Measurements from ENCODE around the gene FCN1.

Gene FCN1

DNA sequence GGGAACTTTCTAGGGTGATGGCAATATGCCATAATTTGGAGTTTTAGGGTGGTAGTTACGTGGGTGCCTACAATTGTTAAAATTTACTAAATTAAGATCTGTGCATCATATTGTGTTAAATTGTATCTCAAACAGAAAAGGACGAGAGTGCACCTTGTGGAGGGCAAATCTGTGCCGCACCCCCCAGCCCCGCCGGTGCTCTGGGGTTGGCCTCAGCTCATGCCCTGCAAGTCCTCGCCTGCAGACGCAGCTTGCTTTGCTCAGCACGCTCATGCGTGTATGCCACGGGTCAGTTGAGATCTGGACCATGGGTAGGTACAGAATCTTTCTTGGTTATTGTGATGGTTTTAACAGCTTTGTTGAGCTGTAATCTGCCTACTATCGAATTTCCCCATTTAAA is 33.7 kb upstream of the FCN1 start:
- DNase-seq (ENCODE audit: low spot score) = no peak

DNA sequence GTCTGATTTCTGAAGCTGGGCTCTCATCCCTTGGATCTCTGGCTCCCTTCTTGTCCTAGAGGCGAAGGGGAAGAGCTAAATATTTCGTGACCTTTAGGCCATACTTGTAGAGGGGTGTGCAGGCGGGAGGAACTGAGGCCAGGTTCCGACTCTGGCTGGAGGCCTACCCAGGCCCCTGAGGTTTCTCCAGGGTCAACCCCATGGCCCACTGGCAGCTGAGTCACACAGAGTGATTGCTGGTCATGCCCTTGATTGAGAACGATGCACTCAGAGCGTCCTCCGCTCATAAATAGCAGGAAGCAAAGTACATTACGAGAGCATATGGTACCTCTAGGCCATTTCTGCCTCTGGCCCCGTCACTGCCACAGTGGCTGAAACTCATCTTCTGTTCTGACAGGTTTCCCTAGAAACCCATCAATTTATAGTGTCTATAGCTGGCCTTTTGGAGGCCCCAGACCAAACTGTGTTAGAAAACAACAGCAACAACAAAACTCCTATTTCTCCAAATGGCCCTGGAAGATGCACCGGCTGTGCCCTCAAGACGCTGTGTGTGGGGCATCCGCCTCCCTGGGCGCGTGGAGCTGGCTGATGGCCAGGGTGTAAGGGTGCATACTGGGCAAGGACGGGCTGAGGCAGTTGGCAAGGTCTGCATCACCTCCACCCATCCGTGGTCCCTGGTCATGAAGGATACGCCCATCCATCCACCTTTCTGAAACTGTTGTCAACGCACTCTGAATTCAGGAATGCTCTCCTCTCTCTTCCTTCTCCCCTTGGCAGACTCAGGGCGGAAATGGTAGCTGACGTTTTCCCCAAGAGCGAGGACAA is 32.9 kb upstream of the FCN1 start:
- no peak for DNase-seq (ENCODE audit: low spot score)

DNA sequence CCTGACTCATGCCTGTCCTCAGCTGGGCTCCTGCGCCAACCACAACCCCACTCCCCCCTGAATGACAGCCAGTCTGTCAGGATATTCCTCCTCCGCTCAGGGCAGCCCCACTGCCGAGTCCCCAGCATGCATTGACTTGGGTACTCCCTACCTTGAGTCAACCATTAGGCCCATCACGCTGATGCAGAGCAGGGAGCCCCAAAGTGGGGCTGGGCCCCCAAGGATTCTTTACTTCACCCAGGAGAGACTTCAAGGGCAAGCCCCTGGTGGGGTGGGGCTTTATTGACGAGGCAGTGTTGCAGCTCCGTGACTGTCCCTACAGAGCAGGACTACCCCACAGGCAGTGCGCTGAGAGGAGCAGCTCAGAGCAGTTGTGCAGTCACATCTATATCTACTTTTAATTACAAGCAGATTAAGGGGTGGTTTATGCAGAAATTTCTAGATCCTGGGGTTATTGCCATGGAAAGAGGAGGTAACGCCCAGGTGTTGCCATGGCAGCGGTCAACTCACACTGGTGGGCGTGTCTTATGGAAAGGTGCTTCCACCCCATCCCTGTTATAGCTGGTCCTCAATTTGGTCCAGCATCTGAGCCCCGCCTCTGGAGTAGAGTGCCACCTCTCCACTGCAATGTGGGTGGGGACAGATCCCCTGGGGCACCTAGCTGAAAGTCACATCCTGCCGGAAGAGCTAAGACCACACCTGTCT is 32.1 kb upstream of the FCN1 start:
- no peak for DNase-seq (ENCODE audit: low spot score)

DNA sequence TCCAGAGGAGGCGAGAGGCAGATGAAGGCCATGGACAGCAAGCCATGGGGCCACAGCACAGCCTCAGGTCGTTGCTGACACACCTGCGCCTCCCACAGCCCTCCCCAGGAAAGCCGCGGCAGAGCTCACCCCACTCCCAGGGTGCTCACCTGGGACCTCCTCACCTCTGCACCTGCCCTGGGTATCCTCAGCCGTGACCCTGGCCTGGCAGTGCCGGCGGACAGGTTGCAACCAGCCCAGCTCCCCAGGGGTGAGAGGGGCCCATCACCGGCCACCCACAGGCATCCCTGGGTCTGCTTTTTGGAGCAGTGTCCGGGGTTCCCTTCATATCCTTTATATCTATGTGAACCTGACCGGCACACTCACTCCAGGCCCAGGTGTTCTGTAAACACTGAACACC is 30.4 kb upstream of the FCN1 start:
- DNase-seq (ENCODE audit: low spot score) = no peak

DNA sequence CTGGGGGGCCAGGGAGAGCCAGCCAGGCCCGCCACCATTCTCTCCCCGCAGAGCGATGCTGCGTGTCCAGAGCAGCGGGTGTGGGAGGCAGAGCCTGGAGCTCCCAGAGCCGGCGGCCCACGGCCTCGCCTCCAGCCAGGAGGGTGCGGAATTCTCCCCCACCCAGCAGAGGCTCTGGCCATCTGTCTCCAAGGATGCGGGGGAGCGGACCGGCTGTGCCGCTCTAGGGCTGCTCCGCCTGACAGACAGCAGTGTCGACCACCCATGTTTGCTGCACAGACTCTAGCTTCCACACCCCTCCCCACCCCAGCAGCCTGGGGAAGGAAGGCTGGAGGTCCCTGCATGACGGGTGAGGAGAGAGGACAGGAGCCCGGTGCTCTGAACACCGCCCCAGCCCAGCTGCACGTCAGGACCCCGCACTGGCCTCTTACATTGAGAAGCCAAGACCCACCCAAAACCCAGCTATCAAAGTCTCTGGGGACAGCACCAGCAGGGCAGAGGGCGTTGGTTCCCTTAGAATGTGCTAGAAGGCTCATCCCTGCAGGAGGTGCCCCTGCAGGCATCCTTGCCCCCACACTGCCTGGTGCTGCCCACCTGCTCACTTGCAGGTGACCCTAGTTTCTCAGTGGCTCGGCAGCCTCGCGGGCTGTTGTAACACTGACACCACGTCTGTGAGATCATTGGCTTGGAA is 29.7 kb upstream of the FCN1 start:
- no peak for DNase-seq (ENCODE audit: low spot score)

DNA sequence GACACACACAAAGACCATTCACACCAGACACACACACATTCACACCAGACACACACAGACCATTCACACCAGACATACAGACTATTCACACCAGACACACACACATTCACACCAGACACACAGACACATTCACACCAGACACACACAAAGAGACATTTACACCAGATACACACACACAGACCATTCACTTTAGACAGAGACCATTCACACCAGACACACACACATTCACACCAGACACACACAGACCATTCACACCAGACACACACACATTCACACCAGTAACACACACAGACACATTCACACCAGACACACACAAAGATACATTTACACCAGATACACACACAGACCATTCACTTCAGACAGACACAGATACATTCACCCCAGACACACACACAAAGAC is 29.0 kb upstream of the FCN1 start:
- DNase-seq (ENCODE audit: low spot score) = no peak

DNA sequence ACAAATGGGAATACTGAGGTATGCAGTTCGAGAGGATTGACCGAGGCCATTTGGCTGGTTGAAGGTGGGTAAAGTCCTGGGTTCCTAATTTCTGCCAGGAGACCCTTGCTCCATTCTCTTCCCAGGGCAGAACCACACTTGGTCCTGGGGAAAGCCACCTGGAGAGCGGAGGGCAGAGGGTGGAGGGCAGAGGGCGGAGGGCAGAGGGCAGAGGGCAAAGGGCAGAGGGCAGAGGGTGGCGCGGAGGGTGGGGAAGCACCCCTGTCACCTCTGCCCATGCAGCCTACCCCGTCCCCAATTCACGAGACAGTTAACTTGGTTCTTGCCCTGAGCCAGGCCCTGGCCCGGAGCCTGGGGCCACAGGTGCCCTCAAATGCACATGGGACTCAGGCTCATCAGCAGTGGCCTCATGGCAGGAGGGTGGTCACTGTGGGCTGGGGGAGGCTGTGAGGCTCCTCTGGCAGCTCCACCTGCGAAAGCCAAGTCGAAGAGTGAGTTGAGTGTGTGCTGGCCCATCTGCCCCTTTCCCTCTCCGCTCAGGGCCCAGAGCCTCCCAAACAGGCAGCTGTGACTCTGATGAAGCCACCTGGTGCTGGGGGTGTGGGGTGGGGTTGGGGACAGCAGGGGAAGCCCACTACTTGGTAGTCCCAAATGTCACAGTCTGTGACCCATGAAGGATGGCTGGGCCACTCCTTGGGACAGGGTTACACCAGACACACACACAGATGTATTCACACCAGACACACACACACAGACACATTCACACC is 28.0 kb upstream of the FCN1 start:
- DNase-seq (ENCODE audit: low spot score) = no peak

DNA sequence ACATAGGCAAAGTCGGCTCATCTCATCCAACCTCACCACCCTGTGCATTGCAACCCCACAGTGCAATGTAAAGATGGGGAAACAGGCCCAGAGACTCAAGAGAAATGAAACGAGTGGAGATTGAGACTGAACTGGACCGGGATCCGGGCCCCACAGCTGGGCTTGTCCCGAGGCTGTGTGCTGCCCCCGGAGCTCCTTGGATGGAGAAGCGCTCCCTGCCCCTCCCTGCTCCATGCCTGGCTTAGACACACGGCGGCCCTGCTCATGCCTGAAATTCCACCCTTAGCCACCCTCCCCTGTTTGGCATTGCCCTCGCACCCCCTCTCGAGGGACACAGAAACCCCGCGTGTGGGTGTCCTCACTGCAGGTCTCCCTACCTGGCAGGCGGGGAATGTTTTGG is 27.2 kb upstream of the FCN1 start:
- DNase-seq (ENCODE audit: low spot score) = no peak

DNA sequence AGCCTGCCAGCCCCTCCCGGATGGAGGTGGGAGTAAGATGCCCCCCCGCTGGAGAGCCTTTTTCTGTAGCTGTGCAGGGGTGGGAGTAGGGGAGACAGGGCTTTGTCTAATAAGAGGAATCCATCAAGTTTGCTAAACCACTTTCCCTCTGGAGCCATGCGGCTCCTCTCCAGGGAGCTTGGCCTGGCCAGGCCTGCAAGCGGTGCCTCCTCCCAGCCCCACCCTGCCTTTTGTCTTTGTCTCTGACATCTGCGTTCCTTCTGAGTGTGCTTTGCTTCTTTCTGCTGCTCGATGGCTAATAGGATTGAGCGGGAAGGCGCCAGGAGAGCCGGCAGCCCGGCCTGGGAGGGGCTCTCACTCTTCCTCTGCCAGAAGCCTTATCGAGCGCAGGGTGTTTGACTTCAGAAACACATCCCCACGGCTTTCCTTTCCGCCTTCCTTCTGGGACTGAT is 26.7 kb upstream of the FCN1 start:
- no peak for DNase-seq (ENCODE audit: low spot score)

DNA sequence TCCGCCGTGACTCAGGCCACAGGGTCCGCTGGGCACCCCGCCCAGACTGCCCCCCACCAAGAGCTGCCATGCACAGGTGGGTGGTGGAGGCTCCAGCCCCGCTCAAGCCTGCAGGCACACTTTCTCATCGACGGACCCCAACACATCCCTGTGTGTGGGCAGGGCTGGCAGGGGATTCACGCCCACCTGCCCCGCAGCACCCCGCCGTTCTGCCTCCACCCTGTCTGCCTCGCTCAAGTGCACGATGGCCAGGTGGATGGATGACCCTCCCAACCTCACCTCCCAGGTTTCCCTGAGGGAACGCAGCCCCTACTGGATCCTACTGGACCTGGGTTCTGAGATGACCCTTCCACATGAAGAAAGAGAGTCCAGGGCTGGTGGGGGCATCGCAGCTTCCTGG is 26.1 kb upstream of the FCN1 start:
- no peak for DNase-seq (ENCODE audit: low spot score)

DNA sequence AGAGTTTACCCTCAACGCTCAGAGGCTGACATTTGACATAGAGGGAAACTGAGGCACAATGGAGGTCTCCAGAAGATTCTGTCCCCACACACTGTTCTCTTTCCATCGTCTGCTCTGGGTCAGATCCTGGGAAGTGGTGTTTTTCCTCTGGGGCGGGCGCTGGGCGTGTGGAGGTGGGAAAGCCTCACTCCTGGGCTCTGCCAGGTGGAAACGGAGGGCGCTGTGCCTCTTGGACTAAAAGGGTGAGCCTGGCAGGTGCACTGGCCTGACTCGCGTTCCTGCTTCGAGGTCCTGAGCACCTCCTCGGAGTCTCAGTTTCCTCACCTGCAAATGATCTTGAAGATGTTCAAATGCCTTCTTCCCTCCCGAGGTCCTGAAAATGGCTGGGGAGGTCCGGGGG is 25.7 kb upstream of the FCN1 start:
- no peak for DNase-seq (ENCODE audit: low spot score)

DNA sequence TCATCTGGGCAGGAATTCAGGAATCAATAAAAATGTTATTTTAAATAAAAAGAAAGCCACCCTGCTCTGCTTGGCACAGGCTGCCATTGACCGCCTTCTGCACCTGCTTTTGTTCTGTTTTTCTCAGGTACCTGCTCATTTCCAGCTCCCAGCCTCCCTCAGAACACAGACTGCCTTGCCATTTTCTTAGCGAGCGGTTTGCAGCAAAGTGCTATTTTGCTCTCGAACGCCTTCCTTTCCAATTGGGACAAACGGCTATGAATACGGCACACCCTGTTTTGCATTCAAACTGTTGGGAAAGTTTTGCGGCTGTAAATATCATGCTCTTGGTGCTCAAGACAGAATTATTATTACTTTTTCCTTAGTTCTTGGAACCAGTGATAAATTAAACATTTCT is 25.1 kb upstream of the FCN1 start:
- DNase-seq (ENCODE audit: low spot score) = no peak

DNA sequence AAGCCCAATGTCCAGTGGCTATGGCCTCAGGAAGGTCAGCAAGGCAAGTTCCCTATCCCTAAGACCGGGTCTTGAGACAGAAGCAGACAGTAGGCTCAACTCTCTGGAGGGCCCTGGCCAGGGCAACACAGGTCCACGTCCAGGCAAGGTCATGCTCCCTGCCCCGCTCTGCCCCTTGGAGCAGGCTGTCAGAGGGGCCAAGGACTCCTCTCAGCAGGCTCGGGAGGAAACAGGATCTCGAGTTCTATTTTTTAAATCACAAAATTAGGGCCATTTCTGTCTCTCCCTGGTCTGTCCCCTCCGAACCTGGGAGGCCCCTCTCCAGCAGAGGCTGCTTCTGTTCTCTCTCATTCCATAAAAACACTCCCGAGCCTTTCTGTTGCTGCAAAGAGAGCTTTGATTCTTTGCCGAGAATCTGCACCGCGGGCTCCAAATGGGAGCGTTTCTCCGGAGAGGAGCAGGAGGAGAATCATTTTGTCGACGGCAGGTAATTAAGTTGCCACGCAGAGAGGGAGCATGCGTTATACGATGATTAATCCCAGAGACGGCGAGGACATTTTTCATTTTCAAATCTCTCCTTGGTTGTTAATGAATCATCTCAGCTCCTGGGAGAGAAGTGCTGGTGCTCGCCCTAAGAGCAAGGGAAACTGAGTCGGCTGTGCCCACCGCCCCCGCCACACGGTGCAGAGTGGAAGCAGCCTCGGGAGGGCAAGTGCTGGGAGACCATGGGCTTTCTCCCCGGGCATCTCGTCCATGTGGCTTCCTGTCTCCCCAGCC is 24.5 kb upstream of the FCN1 start:
- no peak for DNase-seq (ENCODE audit: low spot score)

DNA sequence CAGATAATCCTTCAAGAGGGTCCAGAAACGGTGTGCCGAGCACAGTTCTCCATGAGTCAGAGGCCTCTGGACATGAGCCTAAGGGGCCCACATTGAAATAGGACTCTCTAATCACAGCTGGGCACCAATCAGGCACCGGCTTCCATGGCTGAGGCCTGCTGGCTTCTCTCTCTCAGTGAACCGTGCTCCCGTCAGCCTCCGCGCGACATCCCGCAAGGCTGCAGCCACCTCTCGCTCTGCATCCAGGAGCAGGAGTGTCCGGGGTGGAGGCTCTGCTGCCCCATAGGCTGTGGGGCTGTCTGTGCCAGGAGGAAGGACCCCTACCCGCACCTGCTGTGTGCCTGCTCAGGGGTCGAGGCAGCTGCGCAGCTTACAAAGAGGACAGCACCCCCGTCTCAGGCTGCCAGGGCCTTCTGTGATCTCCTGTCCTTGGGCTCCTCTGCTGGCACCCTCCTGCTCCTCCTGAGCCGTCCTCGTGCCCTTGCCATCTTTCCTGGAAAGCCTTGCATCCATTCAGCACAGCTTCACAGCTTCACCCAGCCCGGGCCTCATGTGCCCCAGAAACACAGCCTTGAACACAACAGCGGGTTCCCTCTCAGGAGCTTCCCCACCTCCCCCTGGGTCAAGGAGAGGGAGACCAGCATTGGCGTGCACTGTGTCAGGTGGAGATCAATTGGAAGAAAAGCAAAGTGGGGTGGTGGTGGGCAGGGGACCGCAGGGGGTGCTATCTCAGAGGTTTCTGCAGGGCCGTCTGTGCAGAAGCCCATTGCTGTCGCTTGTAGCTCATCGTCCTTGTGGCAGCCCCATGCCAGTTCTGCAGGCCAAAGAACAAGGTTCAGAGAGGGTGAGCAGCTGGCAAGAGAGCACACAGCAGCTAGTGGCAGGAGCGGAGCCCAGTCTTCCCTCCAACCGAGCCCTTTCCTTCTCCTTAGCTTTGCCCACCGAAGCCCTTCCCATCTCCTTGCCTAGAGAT is 22.8 kb upstream of the FCN1 start:
- DNase-seq (ENCODE audit: low spot score) = no peak

DNA sequence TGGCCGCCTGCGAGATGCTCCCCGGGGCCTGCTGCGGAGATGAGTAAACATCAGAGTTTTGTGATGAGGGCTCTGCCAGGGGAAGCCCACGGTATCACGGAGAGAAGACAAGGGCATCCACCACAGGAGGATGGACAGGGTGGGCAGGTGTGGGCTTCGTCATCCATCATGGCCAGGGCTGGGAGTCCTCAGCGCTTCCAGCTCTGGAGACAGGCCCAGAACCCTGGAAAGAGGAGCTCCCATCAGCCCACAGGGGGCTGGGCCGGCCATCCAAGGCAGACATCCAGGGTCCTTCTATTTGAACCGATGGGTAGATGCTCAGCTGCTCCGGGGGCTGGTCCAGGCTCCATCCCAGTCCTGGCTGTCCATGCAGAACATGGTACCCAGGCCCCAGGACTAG is 22.1 kb upstream of the FCN1 start:
- no peak for DNase-seq (ENCODE audit: low spot score)

DNA sequence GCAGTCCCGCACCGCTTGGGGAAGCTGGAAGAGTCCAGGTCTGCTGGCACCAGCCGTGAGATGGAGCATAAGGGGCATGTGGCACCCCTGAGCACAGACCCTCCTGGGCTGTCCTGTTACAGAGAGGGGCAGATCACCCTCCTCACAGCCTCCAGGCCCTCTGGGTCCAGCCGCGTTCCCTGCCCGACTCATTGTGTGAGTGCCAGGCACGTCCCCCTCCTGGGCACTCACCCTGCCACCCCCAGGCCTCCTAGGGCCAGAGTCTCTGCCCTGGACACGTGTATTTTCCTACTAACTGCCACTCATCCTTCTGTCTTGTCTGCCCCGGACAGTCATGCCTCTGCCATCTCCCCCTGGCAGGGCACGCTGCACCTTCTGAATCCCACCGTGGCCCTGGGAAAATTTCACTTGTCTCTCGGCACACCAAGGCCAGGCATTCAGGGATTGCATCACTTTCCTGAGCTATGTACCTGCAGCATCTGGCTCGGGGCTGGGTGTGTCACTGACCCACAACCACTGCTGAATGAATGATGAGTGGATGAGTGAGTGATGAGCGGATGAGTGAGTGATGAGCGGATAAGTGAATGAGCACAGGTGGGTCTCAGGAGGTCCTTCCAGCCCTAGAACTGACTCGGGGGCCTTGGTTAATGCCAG is 21.5 kb upstream of the FCN1 start:
- no peak for DNase-seq (ENCODE audit: low spot score)

DNA sequence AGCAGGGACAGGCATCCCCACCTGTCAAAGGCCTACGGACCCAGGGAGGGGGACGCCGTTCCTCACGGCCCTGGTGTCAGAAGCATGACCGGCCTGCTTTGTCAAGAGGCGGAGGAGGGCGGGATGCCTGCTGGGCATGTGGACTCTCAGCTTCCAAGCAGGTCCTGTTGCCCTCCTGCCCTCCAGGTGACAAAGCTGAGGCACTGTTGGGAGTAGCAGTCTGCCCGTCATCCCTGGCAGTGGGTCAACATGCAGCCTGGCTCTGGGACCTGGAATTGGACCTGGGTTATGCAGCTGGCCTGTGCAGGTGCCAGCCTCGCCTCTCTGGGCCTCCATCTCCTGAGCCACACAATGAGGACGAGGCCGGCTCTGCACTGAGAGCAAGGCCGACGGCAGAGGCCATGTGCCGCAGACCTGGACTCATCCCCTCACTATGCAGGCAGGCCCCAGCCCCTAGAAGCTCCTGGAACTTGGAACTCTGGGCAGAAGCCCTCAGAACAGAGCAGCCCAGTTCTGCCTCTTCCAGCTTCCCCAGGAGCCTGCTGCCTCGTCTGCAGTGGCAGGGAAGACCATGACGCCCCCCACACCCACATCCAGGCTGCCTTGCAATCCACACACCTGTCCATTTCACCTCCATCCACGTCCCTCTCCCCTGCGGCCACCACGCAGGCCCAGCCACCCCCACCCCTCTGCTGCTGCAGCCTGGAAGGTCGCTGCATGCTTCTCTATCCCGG is 20.8 kb upstream of the FCN1 start:
- no peak for DNase-seq (ENCODE audit: low spot score)

DNA sequence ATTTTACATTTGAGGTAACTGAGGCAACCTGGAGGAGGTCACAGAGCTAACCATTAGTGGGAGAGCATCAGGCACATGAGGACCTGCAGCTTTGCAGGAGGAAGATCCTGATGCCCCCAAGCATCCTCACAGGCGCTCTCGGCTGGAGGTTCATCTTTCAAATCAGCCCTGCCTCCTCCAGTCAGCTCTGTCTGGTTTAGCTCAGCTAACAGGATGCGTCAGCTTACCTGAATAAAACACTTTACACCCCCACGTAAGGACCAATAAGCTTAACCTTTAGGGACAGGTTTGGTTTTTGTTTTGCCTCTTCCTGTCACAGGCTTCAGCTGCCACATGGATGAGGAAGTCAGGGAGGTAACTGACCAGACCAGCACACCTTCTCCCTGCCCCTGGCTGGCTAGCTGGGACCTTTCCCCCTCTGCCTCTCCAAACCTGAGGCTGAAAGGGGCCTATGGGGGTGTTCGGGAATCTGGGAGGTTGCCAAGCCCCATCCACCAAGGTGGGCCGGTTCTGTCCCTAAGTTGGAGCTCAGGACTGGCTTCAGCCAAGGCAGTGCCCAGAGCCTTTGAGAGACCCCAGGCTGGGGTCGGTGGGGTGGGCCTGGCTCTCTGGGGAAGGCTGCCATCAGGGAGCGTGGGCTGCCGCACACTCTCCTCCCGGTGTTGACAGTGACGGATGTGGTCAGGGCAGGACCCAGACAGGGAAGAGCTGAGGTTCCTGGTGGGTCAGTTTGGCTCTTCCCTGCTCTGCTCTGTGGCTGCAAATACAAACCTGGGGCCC is 20.0 kb upstream of the FCN1 start:
- no peak for DNase-seq (ENCODE audit: low spot score)
